ENCODE results near the gene OSBPL7. TPM values are rescaled to one million over a fixed set of nuclear protein-coding genes. Genes with fewer than 3 reads are reported as not detected.
A peak's percentile ranks its signal among the peaks of the same experiment; 100 is the strongest.

Gene OSBPL7
- polyA plus RNA-seq, 2 of the 4 experiments (the other 2 are of a cell fraction) = 7.0 to 15.4 TPM

DNA sequence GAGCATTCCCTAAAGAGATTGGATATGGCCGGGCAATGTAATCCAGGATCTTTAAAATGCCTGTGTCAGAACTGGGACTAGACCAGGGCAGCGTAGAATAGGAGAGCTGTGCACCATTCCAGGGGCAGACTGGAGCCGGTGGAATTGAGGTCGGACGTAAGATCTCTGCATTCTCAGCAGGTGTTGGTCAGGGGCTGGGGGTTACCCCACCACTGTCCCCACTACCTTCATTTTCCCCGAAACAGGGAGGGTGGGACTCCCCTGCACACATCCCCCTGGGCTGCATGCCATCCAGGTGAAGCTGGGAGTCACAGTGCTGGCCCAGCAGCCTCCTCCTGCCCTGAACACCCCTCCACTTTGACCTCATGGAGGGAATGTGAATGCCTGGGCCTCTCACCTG, 17.8 kb downstream of the OSBPL7 start:
- CTCF ChIA-PET = interaction anchor here (1.2 to 7.3 kb wide), 9 partner anchors 8 to 139 kb away, joined by 4 to 47 read pairs (median 11); no protein-coding TSS in a partner anchor
- WGBS (ENCODE audit: missing lambda C conversion rate) = 42% methylated on average over 6 of the region's 6 CpGs
- POLR2A ChIA-PET = no interaction called here

DNA sequence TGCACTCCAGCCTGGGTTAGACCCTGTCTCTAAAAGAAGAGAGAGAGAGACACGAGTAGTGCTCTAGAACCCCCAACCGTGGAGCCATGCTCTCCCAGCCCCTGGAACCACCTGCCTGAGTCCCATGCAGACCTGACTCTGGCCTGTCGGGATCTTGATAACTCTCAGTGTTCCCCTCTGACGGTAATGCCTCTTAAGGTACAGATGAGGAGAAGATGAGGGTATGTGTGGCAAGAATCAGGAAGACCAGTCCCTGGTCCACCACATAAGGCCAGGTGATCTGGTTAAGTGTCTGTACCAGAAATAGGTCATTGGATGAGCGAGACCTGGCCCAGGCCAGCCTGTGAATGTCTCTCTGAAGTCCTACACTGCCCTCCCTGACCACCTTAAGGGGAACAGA, 18.4 kb downstream of the OSBPL7 start:
- Histone ChIP-seq H3K4me1 (no peaks in the 10 kb centered on the region), H3K27ac (no peak overlapping the region), H3K9me3 (no peaks in the 10 kb centered on the region), H3K4me3 (no peak overlapping the region), H3K4me2 (no peak overlapping the region)
- FAIRE-seq (no peak), ATAC-seq (peak in 1 of 2 experiments; percentile 4; a peak in 2 of 6 replicates), DNase-seq (ENCODE audit: low read depth in 1 of 2, low spot score in 1 of 2) (no peak)
- TF ChIP-seq MYC (IDR thresholded peaks at IDR 0.05; ENCODE audit: borderline replicate concordance, low read length) (no peak), CHD2 (IDR thresholded peaks at IDR 0.05; ENCODE audit: low read length, partially characterized antibody) (no peak), CBX2 (IDR thresholded peaks at IDR 0.05; ENCODE audit: borderline replicate concordance, low read depth) (no peak), BHLHE40 (IDR thresholded peaks at IDR 0.05; ENCODE audit: low read depth, low read length) (no peak), SREBF2 (IDR thresholded peaks at IDR 0.05) (no peak), ZFP36 (IDR thresholded peaks at IDR 0.05; ENCODE audit: borderline replicate concordance, partially characterized antibody) (no peak), FOSB (CRISPR knock-in tag; IDR thresholded peaks at IDR 0.05) (no peak), JUNB (IDR thresholded peaks at IDR 0.05) (no peak)
- TF ChIP-seq, protein P1, sequence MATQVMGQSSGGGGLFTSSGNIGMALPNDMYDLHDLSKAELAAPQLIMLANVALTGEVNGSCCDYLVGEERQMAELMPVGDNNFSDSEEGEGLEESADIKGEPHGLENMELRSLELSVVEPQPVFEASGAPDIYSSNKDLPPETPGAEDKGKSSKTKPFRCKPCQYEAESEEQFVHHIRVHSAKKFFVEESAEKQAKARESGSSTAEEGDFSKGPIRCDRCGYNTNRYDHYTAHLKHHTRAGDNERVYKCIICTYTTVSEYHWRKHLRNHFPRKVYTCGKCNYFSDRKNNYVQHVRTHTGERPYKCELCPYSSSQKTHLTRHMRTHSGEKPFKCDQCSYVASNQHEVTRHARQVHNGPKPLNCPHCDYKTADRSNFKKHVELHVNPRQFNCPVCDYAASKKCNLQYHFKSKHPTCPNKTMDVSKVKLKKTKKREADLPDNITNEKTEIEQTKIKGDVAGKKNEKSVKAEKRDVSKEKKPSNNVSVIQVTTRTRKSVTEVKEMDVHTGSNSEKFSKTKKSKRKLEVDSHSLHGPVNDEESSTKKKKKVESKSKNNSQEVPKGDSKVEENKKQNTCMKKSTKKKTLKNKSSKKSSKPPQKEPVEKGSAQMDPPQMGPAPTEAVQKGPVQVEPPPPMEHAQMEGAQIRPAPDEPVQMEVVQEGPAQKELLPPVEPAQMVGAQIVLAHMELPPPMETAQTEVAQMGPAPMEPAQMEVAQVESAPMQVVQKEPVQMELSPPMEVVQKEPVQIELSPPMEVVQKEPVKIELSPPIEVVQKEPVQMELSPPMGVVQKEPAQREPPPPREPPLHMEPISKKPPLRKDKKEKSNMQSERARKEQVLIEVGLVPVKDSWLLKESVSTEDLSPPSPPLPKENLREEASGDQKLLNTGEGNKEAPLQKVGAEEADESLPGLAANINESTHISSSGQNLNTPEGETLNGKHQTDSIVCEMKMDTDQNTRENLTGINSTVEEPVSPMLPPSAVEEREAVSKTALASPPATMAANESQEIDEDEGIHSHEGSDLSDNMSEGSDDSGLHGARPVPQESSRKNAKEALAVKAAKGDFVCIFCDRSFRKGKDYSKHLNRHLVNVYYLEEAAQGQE (IDR thresholded peaks at IDR 0.05) = no peak
- TF ChIP-seq, protein P2, sequence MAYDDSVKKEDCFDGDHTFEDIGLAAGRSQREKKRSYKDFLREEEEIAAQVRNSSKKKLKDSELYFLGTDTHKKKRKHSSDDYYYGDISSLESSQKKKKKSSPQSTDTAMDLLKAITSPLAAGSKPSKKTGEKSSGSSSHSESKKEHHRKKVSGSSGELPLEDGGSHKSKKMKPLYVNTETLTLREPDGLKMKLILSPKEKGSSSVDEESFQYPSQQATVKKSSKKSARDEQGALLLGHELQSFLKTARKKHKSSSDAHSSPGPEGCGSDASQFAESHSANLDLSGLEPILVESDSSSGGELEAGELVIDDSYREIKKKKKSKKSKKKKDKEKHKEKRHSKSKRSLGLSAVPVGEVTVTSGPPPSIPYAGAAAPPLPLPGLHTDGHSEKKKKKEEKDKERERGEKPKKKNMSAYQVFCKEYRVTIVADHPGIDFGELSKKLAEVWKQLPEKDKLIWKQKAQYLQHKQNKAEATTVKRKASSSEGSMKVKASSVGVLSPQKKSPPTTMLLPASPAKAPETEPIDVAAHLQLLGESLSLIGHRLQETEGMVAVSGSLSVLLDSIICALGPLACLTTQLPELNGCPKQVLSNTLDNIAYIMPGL (CRISPR knock-in tag; IDR thresholded peaks at IDR 0.05; ENCODE audit: borderline replicate concordance) = no peak
- TF ChIP-seq, protein P3, sequence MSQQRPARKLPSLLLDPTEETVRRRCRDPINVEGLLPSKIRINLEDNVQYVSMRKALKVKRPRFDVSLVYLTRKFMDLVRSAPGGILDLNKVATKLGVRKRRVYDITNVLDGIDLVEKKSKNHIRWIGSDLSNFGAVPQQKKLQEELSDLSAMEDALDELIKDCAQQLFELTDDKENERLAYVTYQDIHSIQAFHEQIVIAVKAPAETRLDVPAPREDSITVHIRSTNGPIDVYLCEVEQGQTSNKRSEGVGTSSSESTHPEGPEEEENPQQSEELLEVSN (IDR thresholded peaks at IDR 0.05; ENCODE audit: borderline replicate concordance, low read depth) = no peak
- WGBS (ENCODE audit: missing lambda C conversion rate) = 34% methylated on average over 5 of the region's 5 CpGs
- ChIA-PET POLR2A (no interaction called here), CTCF (interaction anchor here (1.5 to 7.3 kb wide), 15 partner anchors 8 to 139 kb away, joined by 4 to 47 read pairs (median 19); partner anchors contain the start of gene TBX21)

More for the DNA sequence above, 17.8 kb downstream of the OSBPL7 start:
- peak in 1 of 2 experiments; percentile 8; a peak in 2 of 6 replicates for ATAC-seq
- Histone ChIP-seq H3K4me3 (no peak overlapping the region), H3K4me2 (no peak overlapping the region), H3K27ac (no peak overlapping the region), H3K4me1 (no peaks in the 10 kb centered on the region), H3K9me3 (no peaks in the 10 kb centered on the region)
- DNase-seq (ENCODE audit: low read depth in 1 of 2, low spot score in 1 of 2) = no peak
- TF ChIP-seq HOXB13 (CRISPR knock-in tag; IDR thresholded peaks at IDR 0.05; ENCODE audit: low read depth) (no peak), PHF8 (IDR thresholded peaks at IDR 0.05; ENCODE audit: borderline replicate concordance, low read depth) (no peak), CBX8 (IDR thresholded peaks at IDR 0.05) (no peak), KDM1A (IDR thresholded peaks at IDR 0.05; ENCODE audit: low read depth) (no peak), RCOR1 (IDR thresholded peaks at IDR 0.05; ENCODE audit: low read depth, low read length) (no peak), EHMT2 (IDR thresholded peaks at IDR 0.05; ENCODE audit: low read depth) (no peak), HDAC2 (IDR thresholded peaks at IDR 0.05) (no peak), KDM5A (IDR thresholded peaks at IDR 0.05) (no peak), EHF (CRISPR knock-in tag; IDR thresholded peaks at IDR 0.05) (no peak), RARB (CRISPR knock-in tag; IDR thresholded peaks at IDR 0.05) (no peak)
- TF ChIP-seq, protein P4, sequence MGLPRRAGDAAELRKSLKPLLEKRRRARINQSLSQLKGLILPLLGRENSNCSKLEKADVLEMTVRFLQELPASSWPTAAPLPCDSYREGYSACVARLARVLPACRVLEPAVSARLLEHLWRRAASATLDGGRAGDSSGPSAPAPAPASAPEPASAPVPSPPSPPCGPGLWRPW (IDR thresholded peaks at IDR 0.05) = no peak
- TF ChIP-seq, protein P5, sequence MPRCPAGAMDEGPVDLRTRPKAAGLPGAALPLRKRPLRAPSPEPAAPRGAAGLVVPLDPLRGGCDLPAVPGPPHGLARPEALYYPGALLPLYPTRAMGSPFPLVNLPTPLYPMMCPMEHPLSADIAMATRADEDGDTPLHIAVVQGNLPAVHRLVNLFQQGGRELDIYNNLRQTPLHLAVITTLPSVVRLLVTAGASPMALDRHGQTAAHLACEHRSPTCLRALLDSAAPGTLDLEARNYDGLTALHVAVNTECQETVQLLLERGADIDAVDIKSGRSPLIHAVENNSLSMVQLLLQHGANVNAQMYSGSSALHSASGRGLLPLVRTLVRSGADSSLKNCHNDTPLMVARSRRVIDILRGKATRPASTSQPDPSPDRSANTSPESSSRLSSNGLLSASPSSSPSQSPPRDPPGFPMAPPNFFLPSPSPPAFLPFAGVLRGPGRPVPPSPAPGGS (IDR thresholded peaks at IDR 0.05) = no peak
- TF ChIP-seq, protein P2 (CRISPR knock-in tag; IDR thresholded peaks at IDR 0.05; ENCODE audit: borderline replicate concordance) = no peak
- TF ChIP-seq, protein P6, sequence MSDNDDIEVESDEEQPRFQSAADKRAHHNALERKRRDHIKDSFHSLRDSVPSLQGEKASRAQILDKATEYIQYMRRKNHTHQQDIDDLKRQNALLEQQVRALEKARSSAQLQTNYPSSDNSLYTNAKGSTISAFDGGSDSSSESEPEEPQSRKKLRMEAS (IDR thresholded peaks at IDR 0.05) = no peak
- TF ChIP-seq, protein P7, sequence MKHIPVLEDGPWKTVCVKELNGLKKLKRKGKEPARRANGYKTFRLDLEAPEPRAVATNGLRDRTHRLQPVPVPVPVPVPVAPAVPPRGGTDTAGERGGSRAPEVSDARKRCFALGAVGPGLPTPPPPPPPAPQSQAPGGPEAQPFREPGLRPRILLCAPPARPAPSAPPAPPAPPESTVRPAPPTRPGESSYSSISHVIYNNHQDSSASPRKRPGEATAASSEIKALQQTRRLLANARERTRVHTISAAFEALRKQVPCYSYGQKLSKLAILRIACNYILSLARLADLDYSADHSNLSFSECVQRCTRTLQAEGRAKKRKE (CRISPR knock-in tag; IDR thresholded peaks at IDR 0.05; ENCODE audit: low read depth) = no peak
- TF ChIP-seq, protein P8, sequence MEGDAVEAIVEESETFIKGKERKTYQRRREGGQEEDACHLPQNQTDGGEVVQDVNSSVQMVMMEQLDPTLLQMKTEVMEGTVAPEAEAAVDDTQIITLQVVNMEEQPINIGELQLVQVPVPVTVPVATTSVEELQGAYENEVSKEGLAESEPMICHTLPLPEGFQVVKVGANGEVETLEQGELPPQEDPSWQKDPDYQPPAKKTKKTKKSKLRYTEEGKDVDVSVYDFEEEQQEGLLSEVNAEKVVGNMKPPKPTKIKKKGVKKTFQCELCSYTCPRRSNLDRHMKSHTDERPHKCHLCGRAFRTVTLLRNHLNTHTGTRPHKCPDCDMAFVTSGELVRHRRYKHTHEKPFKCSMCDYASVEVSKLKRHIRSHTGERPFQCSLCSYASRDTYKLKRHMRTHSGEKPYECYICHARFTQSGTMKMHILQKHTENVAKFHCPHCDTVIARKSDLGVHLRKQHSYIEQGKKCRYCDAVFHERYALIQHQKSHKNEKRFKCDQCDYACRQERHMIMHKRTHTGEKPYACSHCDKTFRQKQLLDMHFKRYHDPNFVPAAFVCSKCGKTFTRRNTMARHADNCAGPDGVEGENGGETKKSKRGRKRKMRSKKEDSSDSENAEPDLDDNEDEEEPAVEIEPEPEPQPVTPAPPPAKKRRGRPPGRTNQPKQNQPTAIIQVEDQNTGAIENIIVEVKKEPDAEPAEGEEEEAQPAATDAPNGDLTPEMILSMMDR (IDR thresholded peaks at IDR 0.05) = no peak
- no peak for FAIRE-seq
